Activated T-cell treated with anti-CD3 and anti-CD28 coated beads, Interleukin-2, amount 50 U/mL, for 24 hours (primary cell): ENCODE results near the gene PARVA.

Source experiments
- DNase-seq: peaks from one replicate; pipeline ENCODE4 v3.0.0-alpha.2; 2020
- H3K27ac Mint-ChIP-seq: 2 replicates; pipeline ENCODE4 v1.8.0; 2020; ENCODE audit warnings: mild to moderate bottlenecking, mixed read lengths
- H3K27me3 Mint-ChIP-seq: 2 replicates; pipeline ENCODE4 v1.8.0; 2020; ENCODE audit warnings: mixed read lengths
- H3K36me3 Mint-ChIP-seq: 2 replicates; pipeline ENCODE4 v1.8.0; 2020; ENCODE audit warnings: low read depth, mixed read lengths
- H3K4me1 Mint-ChIP-seq: 2 replicates; pipeline ENCODE4 v1.8.0; 2020; ENCODE audit warnings: low read depth, mixed read lengths
- H3K4me3 Mint-ChIP-seq: 2 replicates; pipeline ENCODE4 v1.8.0; 2020; ENCODE audit warnings: mild to moderate bottlenecking, moderate library complexity, mixed read lengths
- H3K9me3 Mint-ChIP-seq: 2 replicates; pipeline ENCODE4 v1.8.0; 2020; ENCODE audit warnings: mixed read lengths

Gene PARVA

GRCh38 chr11:12464303-12464702 is 86.9 kb downstream of the PARVA start:
- no peaks in the 10 kb centered on the region for H3K27me3 Mint-ChIP-seq
- no peak overlapping the region for H3K27ac Mint-ChIP-seq
- no peaks in the 10 kb centered on the region for H3K36me3 Mint-ChIP-seq
- no peak for DNase-seq
- H3K4me3 Mint-ChIP-seq, result no peak overlapping the region
- no peaks in the 10 kb centered on the region for H3K4me1 Mint-ChIP-seq
- H3K9me3 Mint-ChIP-seq, result peaks cover 4% of the 10 kb centered on the region

GRCh38 chr11:12465332-12465731 is 88.0 kb downstream of the PARVA start:
- no peaks in the 10 kb centered on the region for H3K4me1 Mint-ChIP-seq
- no peak overlapping the region for H3K4me3 Mint-ChIP-seq
- H3K36me3 Mint-ChIP-seq, result no peaks in the 10 kb centered on the region
- DNase-seq, result no peak
- H3K9me3 Mint-ChIP-seq, result peaks cover 4% of the 10 kb centered on the region
- H3K27ac Mint-ChIP-seq, result no peak overlapping the region
- H3K27me3 Mint-ChIP-seq, result no peaks in the 10 kb centered on the region

GRCh38 chr11:12467610-12468009 is 90.2 kb downstream of the PARVA start:
- Mint-ChIP-seq H3K36me3 (no peaks in the 10 kb centered on the region), H3K27ac (no peak overlapping the region), H3K9me3 (peaks cover 4% of the 10 kb centered on the region), H3K4me3 (no peak overlapping the region), H3K4me1 (no peaks in the 10 kb centered on the region), H3K27me3 (no peaks in the 10 kb centered on the region)
- DNase-seq, result no peak

- Mint-ChIP-seq H3K4me3 (no peak overlapping the region), H3K27me3 (no peaks in the 10 kb centered on the region), H3K36me3 (no peaks in the 10 kb centered on the region), H3K4me1 (no peaks in the 10 kb centered on the region), H3K9me3 (peaks cover under 1% of the 10 kb centered on the region), H3K27ac (no peak overlapping the region)
- DNase-seq, result no peak
Measured at GRCh38 chr11:12469451-12469850, 92.1 kb downstream of the PARVA start.

GRCh38 chr11:12470236-12470635 is 92.9 kb downstream of the PARVA start:
- no peaks in the 10 kb centered on the region for H3K9me3 Mint-ChIP-seq
- H3K36me3 Mint-ChIP-seq, result no peaks in the 10 kb centered on the region
- no peaks in the 10 kb centered on the region for H3K4me1 Mint-ChIP-seq
- H3K27me3 Mint-ChIP-seq, result no peaks in the 10 kb centered on the region
- no peak overlapping the region for H3K27ac Mint-ChIP-seq
- H3K4me3 Mint-ChIP-seq, result no peak overlapping the region
- DNase-seq, result no peak

- Mint-ChIP-seq H3K9me3 (no peaks in the 10 kb centered on the region), H3K27me3 (no peaks in the 10 kb centered on the region), H3K4me3 (no peak overlapping the region), H3K27ac (no peak overlapping the region), H3K36me3 (no peaks in the 10 kb centered on the region), H3K4me1 (no peaks in the 10 kb centered on the region)
- DNase-seq, result no peak
Measured at GRCh38 chr11:12472401-12473005, 95.1 kb downstream of the PARVA start.

GRCh38 chr11:12473381-12473780 is 96.0 kb downstream of the PARVA start:
- DNase-seq, result no peak
- H3K9me3 Mint-ChIP-seq, result no peaks in the 10 kb centered on the region
- no peaks in the 10 kb centered on the region for H3K36me3 Mint-ChIP-seq
- H3K27ac Mint-ChIP-seq, result no peak overlapping the region
- H3K27me3 Mint-ChIP-seq, result no peaks in the 10 kb centered on the region
- no peak overlapping the region for H3K4me3 Mint-ChIP-seq
- H3K4me1 Mint-ChIP-seq, result no peaks in the 10 kb centered on the region

GRCh38 chr11:12474871-12475270 is 97.5 kb downstream of the PARVA start:
- no peak for DNase-seq
- Mint-ChIP-seq H3K36me3 (no peaks in the 10 kb centered on the region), H3K9me3 (no peaks in the 10 kb centered on the region), H3K27me3 (no peaks in the 10 kb centered on the region), H3K4me3 (no peak overlapping the region), H3K4me1 (no peaks in the 10 kb centered on the region), H3K27ac (no peak overlapping the region)

GRCh38 chr11:12478743-12479142 is 101.4 kb downstream of the PARVA start:
- Mint-ChIP-seq H3K27ac (no peak overlapping the region), H3K9me3 (no peaks in the 10 kb centered on the region), H3K4me1 (no peaks in the 10 kb centered on the region), H3K36me3 (no peaks in the 10 kb centered on the region), H3K4me3 (no peak overlapping the region), H3K27me3 (no peaks in the 10 kb centered on the region)
- no peak for DNase-seq

- Mint-ChIP-seq H3K27me3 (no peaks in the 10 kb centered on the region), H3K36me3 (no peaks in the 10 kb centered on the region), H3K9me3 (no peaks in the 10 kb centered on the region), H3K4me3 (no peak overlapping the region), H3K27ac (no peak overlapping the region), H3K4me1 (no peaks in the 10 kb centered on the region)
- DNase-seq, result no peak
Measured at GRCh38 chr11:12480401-12480800, 103.0 kb downstream of the PARVA start.

GRCh38 chr11:12482839-12483238 is 105.5 kb downstream of the PARVA start:
- H3K27ac Mint-ChIP-seq, result no peak overlapping the region

GRCh38 chr11:12483604-12484003 is 106.2 kb downstream of the PARVA start:
- no peak overlapping the region for H3K27ac Mint-ChIP-seq
- H3K27me3 Mint-ChIP-seq, result peaks cover 7% of the 10 kb centered on the region
- no peaks in the 10 kb centered on the region for H3K36me3 Mint-ChIP-seq
- no peak for DNase-seq
- no peak overlapping the region for H3K4me3 Mint-ChIP-seq
- H3K9me3 Mint-ChIP-seq, result peaks cover 5% of the 10 kb centered on the region
- H3K4me1 Mint-ChIP-seq, result no peaks in the 10 kb centered on the region

More at GRCh38 chr11:12482839-12483238, 105.5 kb downstream of the PARVA start:
- Mint-ChIP-seq H3K4me3 (no peak overlapping the region), H3K4me1 (no peaks in the 10 kb centered on the region), H3K9me3 (no peaks in the 10 kb centered on the region), H3K27me3 (peaks cover 4% of the 10 kb centered on the region), H3K36me3 (no peaks in the 10 kb centered on the region)
- DNase-seq, result no peak

GRCh38 chr11:12485328-12485727 is 108.0 kb downstream of the PARVA start:
- H3K4me1 Mint-ChIP-seq, result no peaks in the 10 kb centered on the region
- no peak overlapping the region for H3K27ac Mint-ChIP-seq
- peaks cover 2% of the 10 kb centered on the region for H3K36me3 Mint-ChIP-seq
- no peak overlapping the region for H3K4me3 Mint-ChIP-seq
- peaks cover 14% of the 10 kb centered on the region for H3K27me3 Mint-ChIP-seq
- H3K9me3 Mint-ChIP-seq, result peaks cover 15% of the 10 kb centered on the region
- DNase-seq, result no peak

GRCh38 chr11:12489246-12489772 is 111.9 kb downstream of the PARVA start:
- H3K4me3 Mint-ChIP-seq, result no peak overlapping the region
- peaks cover 19% of the 10 kb centered on the region for H3K27me3 Mint-ChIP-seq
- H3K9me3 Mint-ChIP-seq, result peaks cover 15% of the 10 kb centered on the region
- H3K27ac Mint-ChIP-seq, result no peak overlapping the region
- peaks cover 2% of the 10 kb centered on the region for H3K36me3 Mint-ChIP-seq
- DNase-seq, result no peak
- no peaks in the 10 kb centered on the region for H3K4me1 Mint-ChIP-seq

- H3K36me3 Mint-ChIP-seq, result no peaks in the 10 kb centered on the region
- H3K27ac Mint-ChIP-seq, result no peak overlapping the region
- no peak overlapping the region for H3K4me3 Mint-ChIP-seq
- DNase-seq, result no peak
- H3K9me3 Mint-ChIP-seq, result peaks cover under 1% of the 10 kb centered on the region
- no peaks in the 10 kb centered on the region for H3K4me1 Mint-ChIP-seq
- H3K27me3 Mint-ChIP-seq, result peaks cover 8% of the 10 kb centered on the region
Measured at GRCh38 chr11:12494699-12495098, 117.3 kb downstream of the PARVA start.
